Breast epithelium (tissue), 3 donors: Measurements from ENCODE around the gene SERINC2.

Source experiments
- CTCF ChIP-seq, 3 donors: fragments of 450-650 bp; IDR thresholded peaks; one replicate each; pipeline ENCODE4 v1.5.1; 2016 to 2017; ENCODE audit warnings: antibody characterized with exemption in 3 of 3, mild to moderate bottlenecking in 3 of 3, moderate library complexity in 3 of 3
- POLR2A ChIP-seq: fragments of 450-650 bp; IDR thresholded peaks from one replicate; pipeline ENCODE4 v1.6.1; 2016; ENCODE audit warnings: antibody characterized with exemption, mild to moderate bottlenecking, moderate library complexity
- POLR2AphosphoS5 ChIP-seq, 3 donors: sonication (generic); formaldehyde crosslinking; IDR thresholded peaks; one replicate each; pipeline ENCODE4 v1.6.1; 2017; ENCODE audit warnings: antibody characterized with exemption in 3 of 3

GRCh38 chr1:31366796-31367195 is 46.2 kb upstream of the SERINC2 start:
- TF ChIP-seq POLR2A, result no peak
- TF ChIP-seq CTCF (IDR thresholded peaks at IDR 0.05), result no peak
- TF ChIP-seq POLR2AphosphoS5 (IDR thresholded peaks at IDR 0.05), result no peak
